ENCODE data around the gene PORCN. TPM values are rescaled to one million over a fixed set of nuclear protein-coding genes. Genes with fewer than 3 reads are reported as not detected.
A peak's percentile ranks its signal among the peaks of the same experiment; 100 is the strongest.

PORCN gene
- 7.0 TPM for polyA plus RNA-seq (ENCODE audit: insufficient read length)
- long read RNA-seq, donor 1, partial matches to known transcripts = 7 of 7 reads
- long read RNA-seq, donor 1, other reads (novel, unspliced or antisense) = 0 of 7 reads
- long read RNA-seq, donor 2, partial matches to known transcripts = 0 of 3 reads
- long read RNA-seq, donor 2, other reads (novel, unspliced or antisense) = 0 of 3 reads
- long read RNA-seq, donor 3, partial matches to known transcripts = 9 of 10 reads
- long read RNA-seq, donor 3, other reads (novel, unspliced or antisense) = 0 of 10 reads
- long read RNA-seq, donor 4 = 0 reads
- long read RNA-seq, donor 5, partial matches to known transcripts = 7 of 7 reads
- long read RNA-seq, donor 5, other reads (novel, unspliced or antisense) = 0 of 7 reads
- long read RNA-seq, donor 6, partial matches to known transcripts = 7 of 10 reads
- long read RNA-seq, donor 6, other reads (novel, unspliced or antisense) = 0 of 10 reads
- long read RNA-seq, donor 7 = 0 reads
- long read RNA-seq, donor 8 = 0 reads

DNA sequence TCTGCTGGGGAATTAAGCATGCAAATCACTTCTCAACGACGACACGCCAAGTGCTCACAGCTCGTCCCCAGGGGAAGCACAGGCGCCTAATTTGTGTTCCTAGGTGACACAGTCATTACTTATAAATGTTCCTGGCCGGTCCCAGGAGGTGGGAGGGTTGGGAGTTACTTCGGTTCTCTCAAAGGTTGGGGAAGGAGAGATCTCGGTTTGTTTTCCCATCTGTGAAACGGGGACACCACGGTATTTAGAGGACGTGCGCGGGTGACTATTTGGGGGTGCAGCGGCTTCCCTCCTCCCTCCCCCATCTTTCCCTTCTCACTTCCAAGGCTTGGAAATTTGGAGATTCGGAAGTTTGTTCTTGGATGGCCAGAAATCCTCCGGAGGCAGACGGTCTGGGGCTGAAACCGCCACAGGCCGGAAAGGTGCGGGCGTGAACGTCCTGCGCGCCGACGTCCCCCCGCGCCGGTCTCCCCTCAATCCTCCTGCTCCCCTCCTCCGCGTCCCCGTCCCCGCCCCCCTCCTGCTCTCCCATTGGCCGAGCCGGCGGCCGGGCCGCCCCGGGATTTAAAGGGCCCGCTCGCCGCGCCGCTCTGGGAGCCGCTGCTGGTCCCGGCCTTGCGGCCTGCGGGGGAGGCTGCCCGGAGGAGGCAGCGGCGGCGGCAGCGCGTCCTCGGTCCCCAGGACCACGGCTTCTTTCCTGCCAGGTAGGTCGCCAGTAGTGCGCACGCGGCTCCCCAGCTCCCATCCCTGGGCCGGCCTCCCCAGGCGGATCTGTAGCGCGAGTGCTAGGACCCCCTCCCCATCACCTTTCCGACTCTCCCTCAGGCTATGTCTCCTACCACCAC is at the start of gene PORCN:
PORCN (plus strand) TSS at position 593 of the 845 bp plus-strand sequence. CDS start 829 bp downstream, outside the sequence.
- peak; percentile 57 for DNase-seq

DNA sequence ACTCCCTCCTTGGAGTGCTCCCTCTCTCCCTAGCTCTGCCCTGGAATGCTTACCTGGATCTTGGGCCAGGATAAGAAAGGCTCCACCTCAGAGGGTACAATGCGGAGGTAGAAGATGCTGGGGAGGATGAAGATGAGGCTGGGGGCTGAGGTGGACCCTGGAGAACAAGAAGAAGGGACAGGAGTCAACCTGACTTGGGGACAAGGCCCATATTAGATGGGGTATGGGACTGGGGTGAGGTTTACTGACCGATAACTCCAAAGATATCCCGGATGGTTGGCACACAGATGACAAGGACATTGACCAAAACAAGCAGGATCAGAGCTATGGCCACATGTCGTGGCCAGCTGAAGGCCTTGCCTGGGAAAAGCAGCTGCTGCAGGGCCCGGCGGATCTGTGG is 49.3 kb upstream of the PORCN start:
- no peak for DNase-seq

DNA sequence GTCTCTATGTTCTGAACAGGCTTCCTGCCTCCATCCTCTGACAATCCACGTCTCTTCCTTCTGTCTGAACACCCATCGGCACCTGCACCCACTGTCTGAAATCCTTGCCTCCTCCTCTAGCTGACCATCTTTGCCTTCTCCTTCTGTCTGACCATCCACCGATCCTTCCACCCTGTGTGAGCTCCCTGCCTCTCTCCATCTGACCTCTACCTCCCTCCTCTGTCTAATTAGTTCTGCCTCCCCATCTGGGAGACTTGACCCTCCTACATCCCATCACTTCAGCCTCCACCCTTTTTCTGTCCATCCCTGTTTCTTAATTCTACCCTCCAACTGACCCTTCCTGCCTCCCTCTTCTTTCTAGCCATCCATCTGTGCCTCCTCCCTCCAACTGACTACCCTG is 48.8 kb upstream of the PORCN start:
- DNase-seq = no peak

DNA sequence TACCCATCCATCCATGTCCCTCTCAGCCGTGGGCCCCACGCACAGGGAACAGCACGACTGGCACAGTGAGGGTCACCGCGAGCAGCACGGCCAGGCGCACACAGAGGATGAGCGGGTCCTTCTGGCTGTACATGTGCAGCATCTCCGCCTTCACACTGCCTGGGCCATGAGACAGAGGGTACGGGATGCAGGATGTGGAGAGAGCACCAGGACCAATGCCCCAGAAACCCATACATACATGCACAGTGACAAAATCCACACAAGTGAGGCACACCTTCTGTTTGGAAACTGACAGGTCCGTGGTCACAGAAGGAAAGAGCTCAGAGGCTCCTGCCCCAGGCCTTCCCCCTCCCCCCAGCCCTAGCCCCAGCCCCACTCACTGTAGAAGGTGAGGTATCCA is 48.2 kb upstream of the PORCN start:
- no peak for DNase-seq

DNA sequence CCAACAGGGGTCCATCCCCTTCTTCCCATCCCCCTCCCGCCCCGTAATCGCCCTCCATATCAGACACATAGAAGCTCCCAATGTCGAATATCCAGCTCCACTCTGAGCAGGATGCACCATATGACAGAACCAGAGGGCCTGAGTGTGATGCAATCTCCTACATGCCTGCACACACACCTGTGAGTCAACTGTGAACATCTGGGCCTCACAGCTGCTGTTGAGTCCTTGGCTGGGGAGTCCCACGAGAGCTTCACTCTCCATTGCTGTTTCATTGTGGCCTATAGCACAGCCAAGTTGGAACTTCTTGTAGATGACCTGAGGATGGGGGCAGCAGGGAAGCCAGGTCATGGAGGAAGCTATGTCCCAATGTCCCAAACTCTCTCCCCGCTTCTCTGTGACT is 47.0 kb upstream of the PORCN start:
- no peak for DNase-seq

DNA sequence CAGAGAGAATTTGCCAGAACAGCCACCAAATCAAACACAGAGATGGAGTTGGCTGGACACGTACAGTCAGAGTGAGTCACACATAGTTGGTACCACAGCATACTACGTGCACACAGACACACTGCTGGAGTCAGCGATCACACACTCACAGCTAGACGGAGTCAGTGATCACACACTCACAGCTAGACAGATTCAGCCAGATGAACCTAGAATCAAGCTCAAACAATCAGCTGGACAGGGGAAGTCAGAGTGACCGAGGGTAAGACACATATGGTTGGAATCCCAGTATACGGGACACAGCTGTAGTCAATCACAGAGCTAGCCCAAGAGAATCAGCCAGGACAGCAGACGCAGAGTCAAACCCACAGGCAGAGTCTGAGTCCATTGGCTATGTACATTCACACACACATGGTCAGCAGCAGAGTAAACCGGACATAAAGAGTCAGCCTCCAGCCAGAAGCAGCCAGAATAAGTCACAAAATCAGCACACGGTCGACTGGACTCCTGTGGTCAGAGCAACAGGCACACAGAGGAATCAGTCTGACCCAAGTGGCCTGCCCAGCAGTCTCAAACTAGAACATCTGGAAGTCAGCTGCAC is 43.4 kb upstream of the PORCN start:
- no peak for DNase-seq

DNA sequence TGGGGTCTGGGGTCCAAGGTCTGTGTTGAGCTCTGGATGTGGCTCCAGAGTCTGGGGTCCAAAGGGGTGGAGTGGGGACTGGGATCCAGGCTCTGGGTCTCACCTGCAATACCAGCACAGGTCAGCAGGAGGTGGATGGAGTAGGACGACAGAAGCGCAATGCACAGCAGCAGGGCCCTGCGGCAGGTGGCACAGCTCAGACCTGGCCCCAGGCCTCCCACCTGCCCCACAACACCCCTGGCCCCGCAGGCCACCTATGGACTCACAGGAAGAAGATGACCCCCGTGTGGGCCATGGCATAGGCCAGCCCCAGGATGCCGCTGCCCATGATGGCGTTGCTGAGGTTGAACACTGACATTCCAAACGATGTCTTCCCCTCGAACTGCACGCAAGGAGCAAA is 42.1 kb upstream of the PORCN start:
- no peak for DNase-seq

DNA sequence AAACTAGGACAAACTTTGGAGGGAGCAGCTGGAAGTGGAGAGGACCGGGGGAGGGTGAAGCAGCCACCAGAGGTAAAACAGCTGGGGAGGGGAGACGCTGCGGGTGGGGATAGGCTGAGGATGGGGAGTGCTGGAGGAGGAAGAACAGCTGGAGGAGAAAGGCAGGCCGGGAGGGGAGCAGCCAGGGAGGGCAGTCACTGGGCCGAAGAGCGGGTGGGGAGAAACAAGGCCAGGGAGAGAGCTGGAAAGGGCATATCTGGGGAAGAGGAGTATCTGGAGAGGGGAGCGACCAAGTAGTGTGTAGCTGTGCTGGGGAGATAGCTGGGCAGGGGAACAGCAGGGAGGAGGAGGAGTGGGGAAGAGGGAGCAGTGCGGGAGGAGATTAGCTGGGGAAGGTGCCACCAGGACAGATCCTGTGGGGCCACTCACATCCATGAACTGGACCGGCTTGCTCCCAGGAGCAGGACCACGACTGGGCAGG is 41.5 kb upstream of the PORCN start:
- DNase-seq = no peak

DNA sequence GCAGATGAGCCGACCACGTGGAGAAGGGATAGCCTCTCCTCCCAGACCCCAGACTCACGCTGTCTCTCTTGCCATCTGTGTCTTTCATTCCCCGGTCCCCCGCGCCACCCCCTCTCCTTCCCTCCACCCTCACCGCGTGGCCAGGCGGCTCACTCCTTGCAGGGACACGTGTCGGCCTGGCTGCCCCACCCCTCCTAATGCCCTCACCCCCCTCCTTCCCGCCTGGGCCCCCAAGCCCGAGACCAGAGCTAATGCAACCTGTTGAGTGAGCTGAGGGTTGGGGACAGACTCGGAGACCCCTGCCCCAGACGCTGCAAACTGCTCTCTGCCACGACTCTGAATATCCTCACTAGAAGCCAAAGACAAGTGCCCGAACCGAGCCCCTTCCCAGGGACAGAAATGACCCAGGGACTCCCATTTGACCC is 40.5 kb upstream of the PORCN start:
- DNase-seq = no peak

DNA sequence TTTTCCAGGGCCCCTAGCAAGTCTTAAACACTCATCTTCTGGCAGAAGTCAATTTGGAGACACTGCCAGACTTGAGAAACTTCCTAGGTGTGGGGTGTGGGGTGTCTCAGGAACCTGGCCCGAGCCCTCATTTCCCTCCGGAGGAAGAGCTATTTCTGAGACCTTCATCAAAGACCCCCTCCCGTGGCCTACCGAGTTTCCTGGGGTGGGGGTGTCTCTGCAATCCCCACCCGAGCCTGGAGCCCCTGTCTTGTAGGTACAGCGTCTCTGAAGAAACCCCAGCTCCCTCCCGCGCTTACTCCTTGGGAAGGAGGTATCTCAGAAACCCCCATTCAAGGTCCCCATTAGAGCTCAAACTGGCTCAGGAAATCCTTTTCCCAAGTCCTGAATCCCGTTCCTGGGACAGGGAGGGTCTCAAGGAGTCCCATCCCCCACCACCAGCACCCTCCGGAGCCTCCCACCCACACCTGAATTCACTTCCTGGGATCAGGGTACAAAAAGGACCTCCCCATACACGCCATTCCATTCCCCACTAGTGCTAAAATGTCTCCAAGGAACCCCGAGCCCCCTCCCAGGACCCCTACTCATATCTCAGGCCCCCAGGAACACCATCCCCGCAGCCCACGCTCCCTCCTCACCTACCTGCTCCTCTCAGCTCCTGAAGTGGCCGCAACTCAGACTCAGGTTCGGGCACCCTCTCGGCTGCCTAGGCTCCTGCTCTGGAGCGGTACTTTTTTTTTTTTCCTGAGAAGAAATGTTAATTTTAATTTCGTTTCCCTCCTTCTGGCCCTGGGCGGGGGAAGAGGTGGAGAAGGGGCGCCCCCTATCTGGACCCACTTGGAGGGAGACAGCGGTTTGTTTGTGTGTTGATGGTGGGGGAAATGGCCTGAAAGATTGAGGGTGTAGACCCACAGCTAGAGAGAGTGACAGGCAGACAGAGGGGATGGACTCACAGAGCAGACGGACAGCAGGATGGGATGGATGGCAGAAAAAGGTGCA is 39.8 kb upstream of the PORCN start:
- no peak for DNase-seq

DNA sequence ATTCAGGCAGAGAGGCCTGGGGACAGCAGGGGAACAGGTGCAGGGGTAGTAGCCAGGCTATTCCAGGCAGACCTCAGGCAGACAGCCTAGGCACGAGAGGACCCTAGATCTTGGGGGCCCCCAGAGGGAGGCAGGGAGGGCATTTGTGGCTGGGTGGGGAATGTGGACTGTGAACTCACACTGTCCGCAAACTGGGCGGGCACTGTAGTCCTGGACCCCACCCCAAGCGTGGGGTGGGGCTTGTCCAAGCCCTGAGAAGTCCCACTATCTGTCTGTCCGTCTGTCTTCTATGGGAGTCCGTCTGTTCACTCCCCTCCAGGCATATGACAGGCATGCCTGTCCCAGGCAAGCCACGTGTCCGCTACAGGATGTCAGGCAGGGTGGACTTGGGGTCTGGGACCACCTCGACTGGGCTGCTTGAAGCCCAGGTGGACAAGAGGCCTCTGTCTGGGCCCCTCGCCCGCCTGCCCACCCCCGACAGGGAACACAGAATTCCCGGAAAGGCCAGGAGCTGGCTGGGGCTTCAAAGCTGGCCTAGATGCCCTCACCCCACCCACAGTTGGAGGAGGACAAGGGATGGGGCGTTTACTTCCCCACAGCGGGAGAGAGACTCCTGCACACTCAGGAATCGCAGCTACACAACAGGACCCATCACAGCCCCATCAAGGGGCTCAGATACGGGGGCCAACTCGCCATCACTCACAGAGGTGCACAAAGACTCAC is 38.5 kb upstream of the PORCN start, which contains the start of gene SLC38A5:
SLC38A5 (minus strand) TSS at position 151 of the 723 bp plus-strand sequence. CDS start 2,336 bp downstream, outside the sequence.
- DNase-seq = no peak

DNA sequence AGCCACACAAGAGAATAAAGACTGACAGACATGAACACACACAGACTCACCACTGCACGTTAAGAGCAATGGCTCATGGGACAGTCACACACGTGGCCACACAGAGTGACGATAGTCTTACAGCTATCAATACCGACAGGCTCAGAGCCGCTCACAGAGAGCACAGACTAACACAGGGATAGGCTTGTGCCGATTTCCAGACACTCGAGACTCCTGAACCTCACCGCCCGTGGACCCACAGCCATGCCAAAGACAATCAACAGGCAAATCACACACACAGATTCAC is 38.0 kb upstream of the PORCN start:
- no peak for DNase-seq

DNA sequence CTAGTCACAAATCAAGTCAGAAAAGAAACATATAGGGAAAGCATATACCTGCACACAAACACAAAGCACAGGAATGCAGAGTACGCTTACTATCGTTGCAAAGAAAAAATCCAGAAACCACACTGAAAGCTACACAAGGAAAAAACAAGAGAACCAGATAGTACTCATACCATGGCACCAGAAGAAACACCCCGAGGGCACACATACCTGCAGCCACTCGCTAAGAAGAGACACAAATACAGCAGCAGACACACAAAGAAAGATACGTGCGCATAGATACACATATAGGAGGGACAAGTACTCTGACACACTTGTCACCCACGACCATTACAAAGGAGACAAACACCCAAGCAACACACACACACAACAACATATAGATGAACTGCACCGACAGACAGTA is 37.3 kb upstream of the PORCN start:
- no peak for DNase-seq

DNA sequence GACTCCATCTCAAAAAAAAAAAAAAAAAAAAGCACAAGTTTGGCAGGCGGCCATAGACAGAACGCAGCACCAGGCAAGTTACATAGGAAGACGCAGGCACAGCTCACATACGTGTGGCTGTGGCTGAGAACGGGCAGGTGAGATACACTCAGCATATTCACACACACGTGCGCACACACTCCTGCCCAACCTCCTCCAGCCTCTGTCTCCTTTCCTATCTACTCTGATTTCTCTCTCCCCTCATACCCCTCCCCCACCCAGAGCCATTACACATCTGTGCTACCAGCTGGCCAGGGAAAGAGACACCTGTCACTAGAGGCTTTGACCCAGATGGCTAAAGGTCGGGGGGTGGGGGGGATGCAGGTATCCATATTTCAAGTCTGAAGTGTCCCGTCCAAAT is 36.6 kb upstream of the PORCN start:
- DNase-seq = no peak

DNA sequence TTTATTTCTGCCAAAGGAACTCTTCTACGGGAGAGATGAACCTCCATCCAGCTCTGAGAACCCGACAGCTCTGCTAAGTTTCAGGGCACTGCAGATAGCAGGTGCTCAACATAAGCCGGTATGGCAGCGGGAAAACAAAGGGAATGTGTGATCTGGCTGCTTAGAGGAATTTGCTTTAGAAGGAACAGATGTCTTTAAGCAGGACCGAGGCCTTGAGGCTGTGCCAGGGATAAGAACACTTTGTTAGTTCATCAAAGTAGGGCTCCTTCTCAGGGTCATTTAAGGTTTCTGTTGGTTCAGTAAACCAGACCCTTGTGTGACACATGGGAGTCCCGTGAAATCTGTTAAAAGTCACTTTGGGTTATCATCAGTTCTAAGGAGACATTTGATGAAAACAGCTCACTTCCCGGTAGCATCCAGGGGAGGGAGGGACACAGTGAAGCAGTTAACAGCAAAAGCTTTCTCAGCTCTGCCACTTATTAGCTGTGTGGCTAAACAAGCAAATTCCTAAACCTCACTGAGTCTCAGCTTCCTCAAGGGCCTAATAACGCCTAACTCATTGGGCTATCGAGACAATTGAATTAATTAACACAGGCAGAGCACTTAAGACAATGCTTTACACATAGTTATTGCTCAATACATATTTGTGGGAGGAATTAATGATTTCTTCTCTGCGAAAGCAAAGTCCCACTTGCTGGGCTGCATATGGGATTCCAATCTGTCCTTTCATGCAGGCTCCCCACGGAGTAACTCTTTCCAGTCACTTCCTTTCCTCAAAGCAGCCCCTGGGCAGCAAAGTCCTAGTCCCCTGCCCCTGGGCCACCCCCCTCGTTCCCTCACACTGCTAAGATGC is 35.7 kb upstream of the PORCN start:
- no peak for DNase-seq

DNA sequence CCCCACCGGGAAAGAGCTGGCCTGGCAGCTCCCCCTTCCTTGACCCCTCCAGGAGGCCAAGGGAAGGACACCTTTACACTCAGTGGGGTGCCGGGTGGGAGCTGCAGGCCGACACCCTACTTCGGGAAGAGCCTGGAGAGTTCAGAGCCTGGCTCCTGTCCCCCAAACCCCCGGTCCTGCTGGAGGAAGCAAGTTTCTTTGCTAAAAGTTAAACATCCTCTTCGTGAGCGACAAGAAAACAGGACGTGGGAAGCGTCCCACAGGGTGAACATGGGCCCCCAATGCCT is 35.1 kb upstream of the PORCN start:
- DNase-seq = no peak

DNA sequence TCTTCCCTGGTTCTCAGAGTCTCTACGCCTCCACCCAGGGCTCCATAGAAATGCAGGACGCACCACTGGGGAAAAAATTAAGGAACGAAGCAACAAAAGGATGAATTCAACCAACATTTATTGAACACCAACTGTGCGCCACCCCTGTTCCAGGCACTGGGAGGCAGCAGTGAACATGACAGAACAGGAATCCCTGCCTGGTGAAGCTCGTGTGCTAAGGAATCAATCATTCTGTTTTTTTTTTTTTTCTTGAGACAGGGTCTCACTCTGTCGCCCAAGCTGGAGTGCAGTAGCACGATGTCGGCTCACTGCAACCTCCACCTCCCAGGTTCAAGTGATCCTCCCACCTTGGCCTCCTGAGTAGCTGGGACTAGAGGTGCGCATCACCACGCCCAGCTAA is 34.7 kb upstream of the PORCN start:
- DNase-seq = no peak

DNA sequence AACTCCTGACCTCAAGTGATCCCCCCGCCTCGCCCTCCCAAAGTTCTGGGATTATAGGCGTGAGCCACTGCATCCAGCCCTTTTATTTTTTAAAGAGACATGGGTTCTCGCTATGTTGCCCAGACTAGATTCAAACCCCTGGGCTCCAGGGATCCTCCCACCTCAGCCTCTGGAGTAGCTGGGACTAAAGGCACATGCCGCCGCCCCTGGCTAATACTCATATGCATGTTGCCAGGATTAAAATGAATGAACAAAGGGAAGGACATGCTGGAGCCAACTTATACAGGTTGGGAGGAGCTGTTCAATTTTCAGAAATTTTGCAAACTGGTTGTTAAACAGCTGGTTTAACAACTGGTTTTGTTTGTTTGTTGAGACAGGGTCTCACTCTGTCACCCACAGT is 34.2 kb upstream of the PORCN start:
- DNase-seq = no peak

DNA sequence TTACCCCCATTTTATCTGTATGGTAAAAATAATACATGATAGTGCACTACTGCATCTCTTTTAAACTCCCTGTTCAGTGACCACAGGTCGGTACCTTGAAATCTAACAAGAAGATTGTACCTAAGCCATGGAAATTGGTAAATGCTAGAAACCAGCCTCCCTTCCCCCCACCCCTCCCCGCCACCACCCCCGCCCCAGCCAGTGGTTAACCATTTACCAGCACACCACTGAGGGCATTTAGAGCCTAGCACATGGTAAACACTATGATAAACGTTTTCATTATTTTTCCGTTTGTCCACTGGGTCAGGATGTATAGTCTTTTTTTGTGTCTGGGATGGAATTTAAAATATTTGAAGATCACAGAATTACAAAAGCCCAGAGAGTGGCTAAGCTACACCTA is 33.5 kb upstream of the PORCN start:
- DNase-seq = no peak
